ENCODE results near the gene PXDN. TPM values are rescaled to one million over a fixed set of nuclear protein-coding genes. Genes with fewer than 3 reads are reported as not detected.
"Not testable (repeated sequence)": the region's sequence is repeated elsewhere in the genome, so short reads cannot be mapped to it uniquely, and the experiment has no call there.

Gene PXDN
- total RNA-seq, 1 donor from 2014 or later, result 109 TPM

DNA sequence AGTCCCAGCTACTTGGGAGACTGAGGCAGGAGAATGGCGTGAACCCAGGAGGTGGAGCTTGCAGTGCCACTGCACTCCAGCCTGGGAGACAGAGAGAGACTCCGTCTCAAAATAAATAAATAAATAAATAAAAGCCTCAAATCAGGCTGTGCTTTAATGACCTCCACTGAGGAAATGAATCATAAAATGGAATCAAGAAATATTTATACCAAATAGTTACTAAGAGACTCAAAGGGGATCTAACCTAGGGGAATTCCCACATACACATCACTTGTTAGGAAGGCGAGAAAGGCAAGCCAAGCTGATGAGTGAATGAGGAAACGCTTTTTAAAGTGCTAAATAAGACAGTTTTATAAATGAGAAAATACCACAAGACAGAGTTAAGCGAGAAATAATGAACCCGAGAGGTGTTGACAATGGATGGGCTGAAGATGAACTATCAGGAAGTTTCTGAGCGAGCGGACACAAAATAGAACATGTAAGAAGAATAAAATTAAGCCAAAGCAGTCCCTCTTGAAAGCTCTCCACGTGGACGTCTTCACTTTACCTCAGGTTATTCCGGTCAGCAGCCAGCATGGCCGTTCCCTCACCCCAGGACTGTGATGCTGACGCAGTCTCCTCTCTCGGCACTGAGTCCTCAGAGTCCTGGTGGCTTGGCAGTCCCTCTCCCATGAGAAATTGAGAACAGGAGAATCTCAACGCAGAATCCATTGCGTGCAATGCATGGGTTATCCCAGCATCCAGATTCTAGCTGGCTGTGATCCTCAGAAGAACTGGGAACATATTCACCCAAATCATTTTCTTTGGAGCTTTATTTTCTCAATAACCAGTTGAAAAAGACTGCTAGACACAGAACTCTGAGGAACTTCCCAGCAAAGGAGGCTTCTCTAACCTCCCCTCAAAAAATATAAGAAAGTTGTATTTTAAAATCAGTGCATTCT, 22.3 kb downstream of the PXDN start:
- peak; percentile 24 for DNase-seq

GRCh38 chr2:1718339-1719220, 25.7 kb downstream of the PXDN start:
- no peak for DNase-seq

DNA sequence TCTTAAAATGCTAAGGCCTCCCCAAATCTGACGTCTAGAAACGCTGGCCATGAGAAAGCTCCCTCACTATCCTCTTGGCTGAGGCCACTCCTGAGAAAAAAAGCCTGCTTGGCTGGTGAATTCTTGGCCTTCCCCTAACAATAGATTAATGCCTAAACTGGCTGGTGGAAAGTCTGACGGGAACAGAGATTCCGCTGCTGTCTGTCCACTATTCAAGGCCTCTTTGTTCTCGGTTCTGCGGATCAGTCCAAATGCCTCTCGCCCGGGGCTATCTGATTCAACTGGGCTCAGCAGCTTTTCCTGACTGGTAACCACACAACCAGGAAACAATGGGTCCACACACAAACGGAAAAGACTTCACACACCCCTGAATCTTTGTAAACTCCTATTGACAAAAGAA, 27.2 kb downstream of the PXDN start:
- peak; percentile 47 for DNase-seq

- DNase-seq, result no peak
These were observed 27.9 kb downstream of the PXDN start for GRCh38 chr2:1716441-1716840.

- DNase-seq, result not testable (repeated sequence)
These were observed 28.4 kb downstream of the PXDN start for GRCh38 chr2:1716014-1716305.

DNA sequence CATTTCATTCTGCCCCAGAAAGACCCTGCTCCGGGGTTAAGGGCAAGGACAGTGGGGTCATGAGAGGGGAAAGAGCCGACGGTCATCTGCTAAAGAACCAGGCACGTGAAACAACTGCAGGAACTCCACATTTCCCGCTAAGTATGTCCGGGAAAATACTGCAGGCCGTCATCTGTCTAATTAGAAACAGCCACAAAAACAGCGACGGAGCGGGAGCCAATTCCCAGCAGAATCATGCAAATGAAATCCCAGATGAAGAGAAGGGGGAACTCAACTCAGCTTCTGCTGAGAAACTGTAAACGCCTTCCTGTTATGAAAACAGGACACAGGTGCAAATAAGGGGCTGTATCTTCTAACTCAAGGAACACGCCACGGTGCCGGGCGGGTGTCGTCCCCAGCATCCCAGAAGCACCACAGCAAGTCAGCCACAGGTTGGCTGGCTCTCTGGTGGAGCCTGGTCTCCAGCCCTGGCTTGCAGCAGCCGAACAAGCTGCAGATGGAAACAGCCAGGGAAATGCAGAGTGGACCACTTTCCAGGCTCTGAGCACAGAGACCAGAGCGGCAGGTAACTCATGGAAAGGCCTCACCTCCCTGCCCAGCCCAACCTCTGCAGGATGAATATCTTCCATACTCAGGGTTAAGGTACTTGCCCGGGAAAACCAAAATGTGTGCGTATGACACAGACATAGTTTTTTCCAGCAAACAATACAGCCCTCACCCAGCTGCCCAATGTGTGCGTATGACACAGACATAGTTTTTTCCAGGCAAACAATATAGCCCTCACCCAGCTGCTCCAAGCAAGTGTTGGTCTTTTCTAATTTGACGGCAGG, 28.9 kb downstream of the PXDN start:
- peak; percentile 70 for DNase-seq

GRCh38 chr2:1714291-1715064, 29.8 kb downstream of the PXDN start:
- DNase-seq, result no peak

DNA sequence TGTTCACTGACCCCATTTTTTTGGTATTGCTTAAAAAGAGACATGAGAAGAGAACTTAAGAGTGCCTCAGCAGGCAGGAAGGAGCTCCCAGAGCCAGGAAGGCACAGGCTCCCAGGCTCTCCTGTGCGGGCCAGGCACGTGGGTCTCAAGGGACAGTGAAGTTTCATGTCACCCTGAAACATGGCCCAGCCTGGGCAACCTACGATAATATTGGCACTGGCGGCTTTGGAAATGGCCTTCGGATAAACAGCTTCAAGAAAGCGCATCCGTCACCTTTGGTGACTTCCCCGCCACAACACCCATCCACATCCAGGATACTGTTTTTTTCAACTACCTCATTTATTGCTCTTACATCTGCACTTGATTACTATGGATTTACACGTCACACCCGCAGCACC, 30.5 kb downstream of the PXDN start:
- no peak for DNase-seq

DNA sequence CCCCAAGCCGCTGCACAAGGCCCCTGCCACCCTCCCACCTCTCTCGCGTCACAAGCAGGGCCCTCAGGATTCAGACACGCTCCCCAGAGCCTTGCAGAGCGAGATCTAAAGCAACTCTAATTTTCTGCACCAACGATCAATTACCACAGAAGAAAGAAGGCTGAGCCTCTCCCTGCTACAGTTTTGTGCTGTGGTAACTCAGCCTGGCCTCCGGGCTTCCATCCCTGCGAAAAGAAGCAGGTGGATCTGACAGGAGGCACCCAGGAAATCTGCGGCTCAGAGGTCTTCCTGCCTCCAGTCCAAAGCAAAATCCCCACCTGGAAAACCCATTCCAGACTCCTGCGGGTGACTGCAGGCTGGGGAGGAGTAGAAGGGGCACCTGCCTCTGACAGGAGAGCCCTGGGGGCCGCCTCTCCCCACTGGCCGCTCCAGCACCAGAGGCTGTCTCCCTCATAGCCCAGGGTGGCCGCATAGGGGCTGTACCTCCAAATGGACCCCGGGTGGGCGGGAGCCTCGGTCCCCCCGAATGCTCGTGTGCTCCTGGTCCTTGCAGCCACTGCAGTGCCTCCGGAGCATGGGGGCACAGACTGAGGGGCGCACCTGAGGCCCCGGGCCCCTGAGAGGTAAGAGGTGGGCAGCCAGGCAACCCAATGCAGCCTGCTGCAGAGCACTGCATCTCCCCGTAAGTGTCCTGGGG, 31.0 kb downstream of the PXDN start:
- no peak for DNase-seq

DNA sequence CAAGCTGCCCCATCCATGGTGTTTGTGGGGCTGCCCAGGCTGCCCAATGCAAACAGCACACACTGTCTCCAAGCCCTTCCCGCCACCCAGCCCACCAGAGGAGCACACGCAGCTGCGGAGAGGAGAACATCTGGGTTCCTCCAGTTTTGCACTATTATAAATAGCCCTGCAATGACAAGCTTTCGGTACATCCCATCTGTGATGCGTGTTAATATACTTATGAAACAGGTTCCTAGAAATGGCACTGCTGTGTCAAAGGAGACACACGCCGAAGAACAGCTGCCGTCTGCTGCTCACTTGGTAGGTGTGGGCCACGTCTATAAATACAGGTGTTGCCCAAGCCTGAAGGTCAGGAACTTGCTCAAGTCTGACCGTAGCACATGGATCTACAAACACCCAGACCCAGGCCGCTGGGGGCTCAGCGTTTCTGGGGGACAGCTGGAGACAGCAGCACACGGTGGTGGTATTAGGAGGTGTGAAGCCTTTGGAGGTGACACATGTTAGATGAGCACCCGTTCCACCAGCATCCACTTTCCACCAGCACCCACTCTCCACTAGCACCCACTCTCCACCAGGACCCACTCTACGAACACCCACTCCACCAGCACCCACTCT, 34.3 kb downstream of the PXDN start:
- peak; percentile 24 for DNase-seq

DNA sequence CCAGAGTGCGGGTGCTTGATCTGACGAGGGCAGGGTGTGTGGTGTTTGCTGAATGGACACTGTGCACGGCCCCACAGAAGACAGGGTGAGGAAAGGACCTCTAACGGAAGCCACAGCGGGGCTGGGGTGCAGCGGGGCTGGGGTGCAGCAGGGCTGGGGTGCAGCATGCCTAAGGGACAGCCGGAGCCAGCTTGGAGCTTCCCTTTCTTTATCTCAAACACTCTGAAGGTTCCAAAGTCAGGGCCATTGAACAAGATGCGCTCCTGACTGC, 35.0 kb downstream of the PXDN start:
- no peak for DNase-seq

DNA sequence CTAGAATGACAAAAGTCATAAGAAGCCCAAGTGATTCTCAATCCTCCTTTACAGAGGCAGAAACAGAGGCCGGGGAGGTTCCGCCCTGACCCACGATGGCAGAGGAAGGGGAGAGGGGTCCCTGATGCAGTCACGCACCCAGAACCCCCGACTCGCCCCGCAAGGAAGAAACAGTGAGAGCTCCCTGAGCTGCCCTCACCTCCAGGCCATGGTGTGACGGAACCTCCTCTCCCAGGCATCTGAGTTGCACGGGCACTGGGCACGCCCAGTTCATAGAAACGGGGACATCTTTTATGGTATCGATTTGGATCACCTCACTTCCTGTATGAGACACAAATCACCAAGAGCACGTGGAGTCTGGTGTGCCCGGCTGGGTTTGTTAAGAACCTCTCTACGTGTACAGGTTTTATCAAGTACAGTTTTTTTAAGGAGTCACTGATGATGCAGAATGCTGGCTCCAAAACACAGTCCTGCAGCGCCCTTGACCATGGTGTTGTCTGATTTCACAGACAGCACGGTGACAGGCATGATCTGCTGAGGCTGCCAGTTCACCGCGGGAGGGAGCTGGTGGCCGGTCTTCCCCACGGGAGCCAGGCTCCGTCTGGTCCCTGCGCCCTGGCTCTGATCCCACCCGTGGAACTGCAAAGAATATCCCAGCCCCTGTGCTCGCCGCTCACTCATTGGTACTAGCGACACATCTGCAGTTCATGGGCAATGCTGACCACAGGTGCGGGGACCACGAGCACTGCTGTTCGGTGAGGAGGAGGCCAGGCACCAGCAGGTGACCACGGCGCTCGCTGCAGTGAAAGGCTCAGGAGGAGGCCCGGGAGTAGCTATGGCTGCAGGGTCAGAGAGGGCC, 35.6 kb downstream of the PXDN start:
- DNase-seq, result no peak

GRCh38 chr2:1707771-1708418, 36.4 kb downstream of the PXDN start:
- peak; percentile 93 for DNase-seq

DNA sequence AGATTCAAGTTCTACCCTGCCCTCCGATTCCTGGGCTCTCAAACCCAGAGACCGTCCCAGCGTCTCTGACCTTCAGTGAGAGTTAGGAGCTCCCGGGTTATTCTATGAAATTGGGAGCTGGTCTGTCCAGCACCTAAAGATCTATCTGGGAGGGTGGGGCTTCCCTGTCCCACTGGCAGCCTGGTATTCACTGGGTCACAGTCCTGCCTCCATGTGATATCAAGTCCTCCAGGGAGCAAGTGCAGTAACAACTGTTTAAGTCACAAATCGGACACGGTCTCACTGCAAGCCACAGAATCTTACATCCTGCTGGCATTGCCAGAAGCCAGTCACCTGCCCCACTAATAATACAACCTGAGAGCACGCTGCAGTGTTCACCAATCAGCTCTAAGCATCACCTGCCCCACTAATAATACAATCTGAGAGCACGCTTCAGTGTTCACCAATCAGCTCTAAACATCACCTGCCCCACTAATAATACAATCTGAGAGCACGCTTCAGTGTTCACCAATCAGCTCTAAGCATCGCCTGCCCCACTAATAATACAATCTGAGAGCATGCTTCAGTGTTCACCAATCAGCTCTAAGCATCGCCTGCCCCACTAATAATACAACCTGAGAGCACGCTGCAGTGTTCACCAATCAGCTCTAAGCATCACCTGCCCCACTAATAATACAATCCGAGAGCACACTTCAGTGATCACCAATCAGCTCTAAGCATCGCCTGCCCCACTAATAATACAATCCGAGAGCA, 38.0 kb downstream of the PXDN start:
- not testable (repeated sequence) for DNase-seq

DNA sequence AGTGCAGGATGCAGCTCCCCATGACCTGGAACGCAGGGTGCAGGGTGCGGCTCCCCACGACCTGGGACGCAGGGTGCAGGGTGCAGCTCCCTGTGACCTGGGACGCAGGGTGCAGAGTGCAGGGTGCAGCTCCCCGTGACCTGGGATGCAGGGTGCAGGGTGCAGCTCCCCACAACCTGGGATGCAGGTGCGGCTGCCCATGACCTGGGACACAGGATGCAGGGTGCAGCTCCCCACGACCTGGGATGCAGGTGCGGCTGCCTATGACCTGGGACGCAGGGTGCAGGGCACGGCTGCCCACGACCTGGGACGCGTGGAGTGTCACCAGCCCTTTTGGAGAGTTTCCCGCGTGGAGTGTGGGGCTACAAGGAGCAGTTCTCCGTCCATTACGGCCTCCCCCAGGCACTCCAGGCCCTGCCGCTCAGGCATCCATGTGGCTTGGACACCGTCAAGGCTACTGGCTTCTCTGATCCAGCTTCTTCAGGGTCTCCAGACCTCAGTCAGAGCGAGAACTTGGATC, 38.7 kb downstream of the PXDN start:
- DNase-seq, result no peak

GRCh38 chr2:1704631-1705556, 39.4 kb downstream of the PXDN start:
- no peak for DNase-seq

DNA sequence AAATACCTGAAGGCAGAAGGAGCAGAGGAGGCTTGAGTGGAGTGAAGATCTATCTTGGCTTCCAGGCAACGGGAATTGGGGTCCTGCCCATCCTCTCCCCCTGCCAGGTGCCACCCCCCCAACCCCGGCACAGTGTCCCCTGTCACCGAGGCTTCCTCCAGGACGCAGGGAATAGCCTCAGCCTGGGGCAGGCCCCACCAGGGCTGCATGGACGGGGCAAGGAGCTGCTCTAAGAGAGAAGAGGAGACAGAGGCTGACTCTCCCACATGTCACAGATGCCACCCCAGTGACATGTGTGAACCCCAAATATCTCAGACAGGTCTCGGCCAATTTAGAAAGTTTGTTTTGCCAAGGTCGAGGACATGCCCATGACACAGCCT, 42.1 kb downstream of the PXDN start:
- DNase-seq, result no peak

Data from skin of body (tissue), 2 donors.